ENCODE results near the gene SAMD8.
"Not testable (repeated sequence)": the region's sequence is repeated elsewhere in the genome, so short reads cannot be mapped to it uniquely, and the experiment has no call there.

SAMD8 gene

DNA sequence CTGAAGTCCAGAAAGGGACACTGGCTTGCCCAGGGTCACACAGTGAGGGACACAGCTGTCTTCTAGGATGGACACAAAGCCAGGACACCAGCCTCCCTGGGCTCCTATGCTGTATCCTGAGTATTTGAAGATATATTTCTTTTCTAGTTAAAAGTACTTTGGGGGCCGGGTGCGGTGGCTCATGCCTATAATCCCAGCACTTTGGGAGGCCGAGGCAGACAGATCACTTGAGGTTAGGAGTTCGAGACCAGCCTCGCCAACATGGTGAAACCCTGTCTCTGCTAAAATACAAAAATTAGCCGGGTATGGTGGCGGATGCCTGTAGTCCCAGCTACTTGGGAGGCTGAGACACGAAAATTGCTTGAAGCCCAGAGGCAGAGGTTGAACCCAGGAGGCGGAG is 4.6 kb upstream of the SAMD8 start:
- DNase-seq (ENCODE audit: low read depth in 2 of 2): not testable (repeated sequence)

DNA sequence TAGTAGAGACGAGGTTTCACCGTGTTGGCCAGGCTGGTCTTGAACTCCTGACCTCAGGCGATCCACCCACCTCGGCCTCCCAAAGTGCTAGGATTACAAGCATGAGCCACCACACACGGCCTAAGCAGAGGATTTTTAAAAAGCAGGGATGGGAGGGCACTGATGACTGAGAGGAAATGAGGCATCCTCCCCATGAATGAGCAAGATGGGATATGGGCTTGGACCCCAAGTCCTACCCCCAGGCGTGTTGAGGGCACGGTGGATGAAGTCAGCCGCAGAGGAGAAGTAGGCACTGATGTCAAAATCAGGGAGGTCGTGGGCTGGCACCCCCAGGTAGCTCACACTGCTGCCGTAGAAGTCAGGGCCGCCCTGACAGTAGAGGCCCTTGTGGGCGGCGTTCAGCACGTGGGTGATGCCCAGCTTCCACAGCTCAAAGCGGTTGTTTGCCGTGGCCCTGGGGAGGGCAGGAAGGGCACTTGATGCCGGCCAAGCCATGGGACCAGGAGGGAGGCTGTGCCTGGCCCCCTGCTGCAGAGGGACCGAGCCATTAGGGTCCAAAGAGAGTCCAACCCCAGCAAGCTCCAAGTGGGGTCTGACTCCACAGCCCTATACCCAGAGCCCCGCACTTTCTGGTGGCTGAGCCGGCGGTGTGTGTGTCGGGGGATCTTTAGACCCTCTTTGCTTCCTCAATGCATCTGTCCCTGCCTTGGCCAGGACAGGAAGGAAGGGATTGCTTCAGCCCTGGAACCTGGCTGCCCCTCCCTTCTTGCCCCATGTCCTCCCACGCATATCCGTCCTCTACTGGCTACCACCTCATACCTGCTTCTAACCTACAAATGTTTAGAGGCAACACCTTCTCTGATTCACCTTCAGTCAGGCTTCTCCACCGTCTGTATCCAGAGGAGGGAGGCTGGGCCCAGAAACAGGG is 3.4 kb upstream of the SAMD8 start:
- DNase-seq (ENCODE audit: low read depth in 2 of 2): no peak

DNA sequence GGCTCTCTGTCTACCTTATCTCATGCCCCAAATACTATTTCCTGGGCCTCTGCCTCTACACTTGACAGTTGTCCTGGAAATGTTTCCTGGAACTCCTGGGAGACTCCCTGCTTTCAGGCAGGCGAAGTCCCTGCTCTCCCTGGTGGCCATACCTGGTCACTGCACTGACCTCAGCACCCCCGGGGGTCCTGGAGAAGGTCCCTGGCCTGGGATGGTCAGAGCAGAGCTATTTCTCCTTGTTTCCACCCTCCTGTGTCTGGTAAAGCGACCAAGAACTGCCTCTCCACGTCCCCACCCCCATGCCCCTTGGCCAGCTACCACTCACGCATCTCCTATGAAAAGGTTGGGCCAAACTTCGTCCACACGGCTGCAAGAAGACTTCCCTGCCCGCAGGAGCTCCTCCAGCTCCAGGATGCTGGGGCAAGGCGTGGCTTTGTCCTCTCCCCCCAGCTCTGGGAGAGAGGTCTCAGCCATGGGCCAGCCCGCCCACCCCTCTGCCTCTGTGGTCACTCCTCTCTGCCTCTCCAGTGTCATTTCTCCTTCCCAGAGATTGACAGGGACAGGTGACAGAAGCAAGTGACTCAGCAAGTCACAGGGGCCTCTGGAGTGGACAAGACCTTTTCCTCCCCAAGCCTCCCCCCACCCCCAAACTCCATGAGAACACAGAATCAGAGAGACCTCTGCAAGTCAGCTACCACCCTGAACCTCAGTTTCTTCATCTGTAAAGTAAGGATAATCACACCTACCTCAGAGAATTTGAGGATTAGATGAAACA is 2.6 kb upstream of the SAMD8 start:
- no peak for DNase-seq (ENCODE audit: low read depth in 2 of 2)

DNA sequence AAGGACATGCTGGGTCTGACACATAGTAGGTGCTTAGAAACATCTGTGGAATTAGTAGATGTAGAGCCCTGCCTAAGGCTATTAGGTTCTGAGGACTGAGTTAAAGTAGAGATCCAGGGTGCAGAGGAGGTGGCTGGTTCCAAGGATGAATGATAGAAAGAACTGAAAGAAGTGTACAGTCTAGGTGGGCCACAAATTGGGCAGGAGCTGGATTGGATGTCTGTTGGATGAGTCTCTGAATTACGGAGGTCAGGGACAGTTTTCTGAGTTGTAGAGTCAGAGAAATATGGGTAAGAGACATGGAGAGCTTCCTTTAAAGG is 2.0 kb upstream of the SAMD8 start:
- no peak for DNase-seq (ENCODE audit: low read depth in 2 of 2)

DNA sequence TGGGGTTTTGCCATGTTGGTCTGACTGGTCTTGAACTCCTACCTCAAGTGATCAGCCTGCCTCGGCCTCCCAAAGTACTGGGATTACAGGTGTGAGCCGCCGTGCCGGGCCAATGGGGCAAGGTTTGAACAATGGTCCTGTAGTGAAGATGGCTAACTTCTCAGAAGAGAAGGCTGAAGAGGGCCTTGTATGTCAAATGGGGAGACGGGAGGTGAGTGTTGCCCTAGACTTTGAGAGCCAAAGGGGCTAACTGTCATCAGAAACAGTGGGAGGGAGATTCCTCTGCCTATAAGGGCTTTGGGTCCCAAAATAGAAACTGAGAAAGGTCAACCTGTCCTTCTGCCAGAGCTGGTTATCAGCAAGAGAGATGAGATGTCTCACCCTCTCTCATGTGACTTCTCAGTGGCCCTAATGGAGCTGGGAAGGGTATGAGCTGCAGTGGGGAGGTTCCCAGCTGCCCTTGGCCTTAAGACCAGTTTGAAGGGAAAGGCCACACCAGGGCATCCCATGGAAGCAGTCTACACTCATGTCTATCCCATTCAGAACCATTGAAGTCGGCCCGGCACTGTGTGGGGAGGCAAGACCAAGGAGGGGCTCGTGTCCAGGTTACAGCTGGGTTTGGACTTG is 1.3 kb upstream of the SAMD8 start:
- DNase-seq (ENCODE audit: low read depth in 2 of 2): no peak

DNA sequence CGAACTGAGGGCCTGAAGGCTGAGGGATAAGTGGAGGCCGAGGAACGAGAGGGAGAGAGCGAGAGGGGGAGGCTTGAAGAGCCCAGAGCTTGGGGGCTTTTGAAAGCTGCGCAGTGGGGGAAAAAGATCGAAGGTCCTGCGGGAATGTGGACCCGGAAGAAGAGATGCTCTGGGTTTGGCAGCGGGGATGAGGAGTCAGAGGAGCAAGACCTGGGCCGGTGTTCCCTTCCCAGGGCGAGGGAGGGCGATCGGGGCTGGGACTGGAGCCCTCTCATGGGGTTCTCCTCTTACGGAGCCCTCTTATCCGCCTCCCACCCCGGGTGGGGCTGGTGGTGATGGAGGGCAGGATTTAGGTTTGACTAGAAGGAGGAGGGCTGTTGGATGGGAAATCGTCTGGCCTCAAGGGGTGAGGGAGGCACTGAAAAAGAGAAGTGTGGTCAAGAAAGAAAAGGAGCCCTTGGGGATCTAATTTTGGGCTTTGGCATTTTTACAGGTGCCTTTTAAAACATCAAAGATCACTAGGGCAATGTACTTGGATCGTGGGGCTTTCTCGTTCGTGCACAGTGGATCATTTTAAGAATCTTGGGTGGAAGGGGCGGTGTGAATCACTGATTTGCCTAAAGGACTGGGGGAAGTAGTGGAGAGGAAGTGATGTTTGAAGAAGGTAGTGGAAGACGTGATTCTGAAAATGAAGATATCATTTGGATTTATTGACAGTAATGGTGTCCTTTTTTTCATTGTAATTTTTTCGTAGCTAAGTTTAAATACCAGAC is 637 bp downstream of the SAMD8 start:
- DNase-seq (ENCODE audit: low read depth in 2 of 2): peak in 1 of 2 donors; percentile 8

DNA sequence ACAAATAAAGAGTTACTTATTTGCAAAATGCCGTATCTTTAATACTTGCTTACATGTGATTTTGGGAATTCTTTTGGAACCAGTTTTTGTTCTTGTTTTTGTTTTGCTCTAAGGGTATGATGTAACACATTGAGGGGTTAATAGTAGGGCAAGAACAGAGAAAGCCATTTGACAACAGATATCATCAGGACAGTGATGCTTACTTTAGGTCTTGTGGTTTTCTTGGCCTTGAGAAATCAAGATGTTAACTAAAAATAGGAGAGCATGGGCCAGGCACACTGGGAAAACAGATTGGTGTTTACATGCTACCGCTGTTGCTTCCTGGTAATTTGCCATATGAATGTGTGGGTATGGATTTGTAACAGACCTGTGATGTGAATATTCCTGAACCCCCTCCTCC is 3.7 kb downstream of the SAMD8 start:
- no peak for DNase-seq (ENCODE audit: low read depth in 2 of 2)

DNA sequence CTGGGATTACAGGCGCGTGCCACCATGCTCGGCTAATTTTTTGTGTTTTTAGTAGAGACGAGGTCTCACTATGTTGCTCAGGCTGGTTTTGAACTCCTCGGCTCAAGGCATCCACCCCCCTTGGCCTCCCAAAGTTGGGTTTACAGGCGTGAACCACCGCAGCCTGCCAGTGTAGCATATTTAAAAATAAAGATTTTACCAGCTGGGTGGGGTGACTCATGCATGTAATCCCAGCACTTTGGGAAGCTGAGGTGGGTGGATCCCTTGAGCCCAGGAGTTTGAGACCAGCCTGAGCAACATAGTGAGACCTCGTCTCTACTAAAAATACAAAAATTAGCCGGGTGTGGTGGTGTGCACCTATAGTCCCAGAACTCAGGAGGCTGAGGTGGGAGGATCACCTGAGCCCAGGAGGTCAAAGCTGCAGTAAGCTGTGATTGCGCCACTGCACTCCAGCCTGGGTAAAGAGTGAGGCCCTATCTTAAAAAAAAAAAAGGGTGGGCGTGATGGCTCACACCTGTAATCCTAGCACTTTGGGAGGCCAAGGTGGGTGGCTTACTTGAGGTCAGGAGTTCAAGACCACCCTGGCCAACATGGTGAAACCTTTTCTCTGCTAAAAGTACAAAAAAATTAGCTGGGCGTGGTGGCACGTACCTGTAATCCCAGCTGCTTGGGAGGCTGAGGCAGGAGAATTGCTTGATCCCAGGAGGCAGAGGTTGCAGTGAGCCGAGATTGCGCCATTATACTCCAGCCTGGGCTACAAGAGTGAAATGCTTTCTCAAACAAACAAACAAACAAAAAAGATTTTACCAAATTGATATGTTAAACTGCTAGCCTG is 5.7 kb downstream of the SAMD8 start:
- not testable (repeated sequence) for DNase-seq (ENCODE audit: low read depth in 2 of 2)

DNA sequence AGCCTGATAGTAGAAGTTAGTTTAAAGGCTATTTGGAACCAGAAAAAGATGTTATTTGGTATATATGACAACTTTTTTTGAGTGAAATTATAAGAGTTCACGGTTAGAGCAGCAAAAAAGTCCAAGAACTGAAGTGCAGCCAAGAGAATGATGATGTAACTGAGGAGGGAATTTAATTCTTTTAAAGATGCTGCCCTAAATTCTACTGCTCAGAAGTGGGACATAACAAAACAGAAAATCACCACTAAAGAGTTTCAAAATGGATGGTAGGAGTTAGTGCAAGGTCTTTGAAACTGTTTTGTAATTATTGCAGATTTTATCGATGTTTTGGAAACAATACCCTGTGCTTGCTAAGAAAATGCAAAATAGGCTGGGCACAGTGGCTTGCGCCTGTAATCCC is 6.5 kb downstream of the SAMD8 start:
- DNase-seq (ENCODE audit: low read depth in 2 of 2): no peak

DNA sequence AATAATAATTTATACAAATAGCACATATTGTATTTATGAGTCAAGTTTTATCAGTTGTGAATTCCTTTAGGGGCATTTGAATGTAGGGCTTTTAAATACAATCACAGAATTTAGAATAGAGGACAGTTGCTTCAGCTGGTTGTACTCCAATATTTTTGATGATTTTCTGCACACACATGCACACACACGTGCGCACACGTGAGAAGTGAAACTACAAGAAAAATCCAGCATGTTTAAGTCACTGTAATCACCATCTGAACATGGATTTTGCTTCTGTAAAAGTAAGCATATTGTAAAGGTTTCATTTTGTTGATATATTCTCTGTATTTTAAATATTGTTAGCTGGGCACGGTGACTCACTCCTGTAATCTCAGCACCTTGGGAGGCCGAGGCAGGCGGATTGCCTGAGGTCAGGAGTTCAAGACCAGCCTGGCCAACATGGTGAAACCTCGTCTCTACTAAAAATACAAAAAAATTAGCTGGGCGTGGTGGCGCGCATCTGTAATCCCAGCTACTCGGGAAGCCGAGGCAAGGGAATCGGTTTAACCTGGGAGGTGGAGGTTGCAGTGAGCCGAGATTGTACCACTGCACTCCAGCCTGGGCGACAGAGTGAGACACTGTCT is 8.1 kb downstream of the SAMD8 start:
- not testable (repeated sequence) for DNase-seq (ENCODE audit: low read depth in 2 of 2)

DNA sequence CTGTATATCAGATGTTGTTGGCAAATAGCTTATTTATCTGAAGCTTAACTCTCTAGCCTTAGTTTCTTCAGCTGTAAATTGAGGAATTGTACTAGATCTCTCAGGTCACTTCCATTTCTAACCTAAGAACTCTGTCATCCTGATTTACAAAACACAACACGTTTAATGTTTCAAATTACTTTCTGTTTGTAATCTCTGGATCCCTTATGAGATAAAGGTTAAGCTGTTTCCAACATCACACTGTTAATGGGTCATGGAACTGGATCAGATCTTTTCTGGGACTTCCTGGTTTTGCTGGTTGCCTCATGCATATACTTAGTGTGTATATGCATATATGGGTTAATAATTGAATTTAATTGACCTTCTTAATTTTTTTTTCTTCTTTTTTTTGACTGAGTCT is 9.9 kb downstream of the SAMD8 start:
- no peak for DNase-seq (ENCODE audit: low read depth in 2 of 2)

DNA sequence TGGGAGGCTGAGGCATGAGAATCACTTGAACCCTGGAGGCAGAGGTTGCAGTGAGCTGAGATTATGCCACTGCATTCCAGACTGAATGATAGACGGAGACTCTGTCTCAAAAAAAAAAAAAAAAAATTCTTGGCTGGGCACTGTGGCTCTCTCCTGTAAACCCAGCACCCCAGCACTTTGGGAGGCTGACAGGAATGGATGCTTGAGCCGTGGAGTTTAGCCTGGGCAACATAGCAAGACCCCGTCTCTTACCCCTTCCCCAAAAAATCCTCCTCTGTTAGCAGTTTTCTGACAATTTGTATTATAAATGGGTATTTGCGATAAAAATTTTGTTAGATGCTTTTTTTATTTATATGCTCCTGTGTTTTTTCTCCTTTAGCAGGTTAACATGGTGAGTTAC is 11.0 kb downstream of the SAMD8 start:
- DNase-seq (ENCODE audit: low read depth in 2 of 2): no peak

DNA sequence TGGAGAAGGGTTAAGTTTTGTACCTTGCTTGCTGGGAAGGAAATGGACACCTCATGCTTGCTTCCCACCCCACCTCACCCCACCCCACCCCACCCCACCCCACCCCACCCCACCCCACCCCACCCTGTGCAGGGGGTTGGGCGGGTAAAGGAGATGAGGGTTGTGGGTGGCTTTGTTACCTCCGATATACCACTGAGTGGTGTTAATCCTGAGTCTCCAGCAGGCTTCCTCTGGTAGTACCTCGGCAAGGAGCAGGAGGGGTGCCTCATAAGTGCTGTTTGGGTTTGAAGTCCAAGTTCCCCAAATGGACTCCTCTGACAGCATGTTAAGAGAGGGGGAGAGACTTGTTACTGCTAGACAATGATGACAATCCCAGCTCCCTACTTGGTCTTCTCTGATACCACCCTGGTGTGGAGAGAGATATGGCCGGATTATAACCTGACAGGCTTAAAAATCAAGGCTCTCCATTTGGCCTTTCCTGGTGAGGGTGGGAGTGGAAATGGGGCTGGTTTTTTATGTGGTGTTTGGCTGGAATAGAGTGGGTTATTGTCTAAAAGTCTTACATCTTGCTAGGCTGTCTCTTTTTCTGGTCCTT is 11.7 kb downstream of the SAMD8 start:
- DNase-seq (ENCODE audit: low read depth in 2 of 2): no peak

DNA sequence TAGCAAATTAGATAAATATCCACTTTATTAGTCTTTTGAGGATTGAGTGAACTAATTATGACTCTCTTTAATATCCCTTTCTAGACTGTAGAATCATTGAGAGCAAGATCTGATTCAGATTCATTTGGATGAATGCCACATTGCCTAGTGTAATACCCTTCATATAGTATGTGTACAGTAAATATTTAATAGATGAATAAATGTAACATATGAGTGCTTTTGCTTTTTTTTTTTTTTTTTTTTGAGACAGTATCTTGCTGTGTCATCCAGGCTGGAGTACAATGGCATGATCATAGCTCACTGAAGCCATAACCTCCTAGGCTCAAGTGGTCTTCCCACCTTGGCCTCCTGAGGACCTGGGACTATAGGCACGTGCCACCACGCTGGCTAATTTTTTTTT is 14.8 kb downstream of the SAMD8 start:
- no peak for DNase-seq (ENCODE audit: low read depth in 2 of 2)

DNA sequence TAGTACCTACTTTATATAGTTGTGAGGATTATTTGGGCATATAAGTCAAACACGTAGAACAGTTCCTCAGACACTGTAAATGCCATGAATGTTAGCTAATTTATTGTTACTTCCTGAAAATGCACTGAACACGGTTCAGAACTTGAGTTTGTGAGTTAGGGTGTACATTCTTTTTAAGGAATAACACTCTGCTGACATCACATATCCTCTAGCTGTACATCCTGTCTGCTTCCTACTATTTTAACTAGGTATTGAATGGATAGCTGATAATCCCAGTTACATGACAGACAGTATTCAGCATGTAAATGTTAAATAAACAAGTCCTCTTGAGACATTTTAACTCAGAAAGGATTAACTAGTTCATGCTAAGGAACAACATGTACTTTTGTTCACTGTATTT is 16.0 kb downstream of the SAMD8 start:
- no peak for DNase-seq (ENCODE audit: low read depth in 2 of 2)

DNA sequence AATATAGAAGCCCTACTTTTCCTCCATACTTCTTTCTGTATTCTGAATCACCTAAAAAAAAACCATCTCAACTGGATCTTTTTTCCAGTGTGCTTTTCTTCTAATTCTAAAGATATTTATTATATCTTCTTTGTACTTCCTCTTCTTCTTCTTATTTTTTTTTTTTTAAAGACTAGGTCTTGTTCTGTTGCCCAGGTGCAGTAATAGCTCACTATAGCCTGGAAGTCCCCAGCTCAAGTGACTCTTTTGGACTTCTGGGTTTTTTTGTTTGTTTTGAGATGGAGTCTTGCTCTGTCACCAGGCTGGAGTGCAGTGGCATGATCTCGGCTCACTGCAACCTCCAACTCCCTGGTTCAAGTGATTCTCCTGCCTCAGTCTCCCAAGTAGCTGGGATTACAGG is 17.5 kb downstream of the SAMD8 start:
- not testable (repeated sequence) for DNase-seq (ENCODE audit: low read depth in 2 of 2)

DNA sequence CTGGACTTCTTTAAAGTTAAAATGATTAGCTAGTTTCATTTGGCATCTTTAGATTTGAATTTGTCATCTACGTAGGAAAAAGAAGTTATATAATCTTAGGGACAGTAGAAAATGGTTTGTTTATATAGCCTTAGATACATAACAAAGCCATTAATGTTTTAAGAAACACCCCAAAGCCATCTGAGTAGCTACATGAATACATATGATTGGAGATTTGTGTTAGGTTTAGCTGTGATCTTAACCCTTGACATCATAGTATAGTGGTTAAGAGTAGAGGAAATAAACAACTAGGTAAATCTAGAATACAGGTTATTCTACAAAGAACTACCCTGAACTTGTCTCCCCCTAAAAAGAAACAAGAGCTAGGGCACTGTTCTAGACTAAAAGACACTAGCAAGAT is 18.1 kb downstream of the SAMD8 start:
- no peak for DNase-seq (ENCODE audit: low read depth in 2 of 2)

DNA sequence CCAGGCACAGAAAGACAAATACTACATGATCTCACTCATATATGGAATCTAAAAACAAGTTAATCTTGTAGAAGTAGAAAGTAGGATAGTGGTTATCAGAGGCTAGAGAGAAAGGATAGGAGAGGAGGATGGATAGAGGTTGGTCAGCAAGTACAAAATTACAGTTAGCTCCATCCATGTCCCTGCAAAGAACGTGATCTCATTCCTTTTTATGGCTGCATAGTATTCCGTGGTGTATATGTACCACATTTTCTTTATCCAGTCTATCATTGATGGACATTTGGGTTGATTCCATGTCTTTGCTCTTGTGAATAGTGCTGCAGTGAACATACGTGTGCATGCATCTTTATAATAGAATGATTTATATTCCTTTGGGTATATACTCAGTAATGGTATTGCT is 22.2 kb downstream of the SAMD8 start:
- DNase-seq (ENCODE audit: low read depth in 2 of 2): not testable (repeated sequence)

DNA sequence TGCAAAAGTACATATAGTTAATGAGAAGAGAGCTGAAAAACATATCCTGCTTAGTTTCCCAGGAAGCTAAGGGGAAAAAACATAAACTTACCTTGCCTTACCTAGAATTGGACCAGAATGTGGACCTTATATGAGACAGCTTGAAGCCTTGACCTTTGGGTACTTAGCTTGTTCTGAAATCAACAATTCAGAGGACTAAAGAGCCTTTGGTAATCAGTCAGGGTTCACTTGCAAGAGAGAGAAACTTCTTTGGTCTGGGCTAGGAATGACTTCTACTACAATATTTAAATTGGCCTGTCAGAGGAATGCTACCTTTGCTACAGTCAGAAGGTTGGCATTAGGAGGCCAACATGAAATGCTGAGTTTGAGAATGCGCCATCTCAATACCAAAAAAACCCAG is 24.9 kb downstream of the SAMD8 start:
- no peak for DNase-seq (ENCODE audit: low read depth in 2 of 2)

Data from activated CD8-positive, alpha-beta memory T cell treated with anti-CD3 and anti-CD28 coated beads for 4 hours (primary cell).